GM12878 (cell line): ENCODE data around the gene EFTUD2.

Experiments used
- BCL11A ChIP-seq: IDR thresholded peaks from 2 replicates; pipeline ENCODE4 v1.6.1; 2011; ENCODE audit warnings: low read depth, low read length
- CBFB ChIP-seq: IDR thresholded peaks from 2 replicates; pipeline ENCODE4 v1.6.1; 2016; ENCODE audit warnings: antibody characterized with exemption, low read depth
- CBX5 ChIP-seq: sonication (generic); IDR thresholded peaks from 2 replicates; pipeline ENCODE4 v1.6.1; 2016; ENCODE audit warnings: low read depth, moderate library complexity, mild to moderate bottlenecking, inconsistent platforms
- CTCF ChIP-seq, 3 experiments: IDR thresholded peaks in 2 of 3; conservative IDR thresholded peaks in 1 of 3; 2 replicates each; pipeline ENCODE4 v1.5.1; 2011; ENCODE audit warnings: low read depth in 3 of 3, low read length in 3 of 3, mild to moderate bottlenecking in 3 of 3, control low read depth in 2 of 3, moderate library complexity in 2 of 3, inconsistent platforms in 1 of 3, mixed read lengths in 1 of 3; ENCODE audit not compliant: control insufficient read depth in 2 of 3, insufficient read depth in 1 of 3; ENCODE audit errors: extremely low read depth in 1 of 3
- EP300 ChIP-seq, 2 experiments: fragments of 150-350 bp in 1 of 2; IDR thresholded peaks; 2 replicates each; pipeline ENCODE4 v1.6.1; 2011 to 2012; ENCODE audit warnings: low read depth in 2 of 2, low read length in 2 of 2, borderline replicate concordance in 1 of 2, improper control_type of control experiment in 1 of 2, inconsistent platforms in 1 of 2; ENCODE audit not compliant: control insufficient read depth in 1 of 2
- EZH2 ChIP-seq: IDR thresholded peaks from 2 replicates; pipeline ENCODE4 v1.6.1; 2012; ENCODE audit warnings: low read depth, mild to moderate bottlenecking, control low read depth, inconsistent platforms, low read length, borderline replicate concordance; ENCODE audit not compliant: control insufficient read depth
- HCFC1 ChIP-seq: fragments of 150-350 bp; IDR thresholded peaks from 2 replicates; pipeline ENCODE4 v1.6.1; 2014; ENCODE audit warnings: low read length
- POLR2A ChIP-seq: IDR thresholded peaks from 2 replicates; pipeline ENCODE4 v1.6.1; 2011; ENCODE audit warnings: low read depth, mild to moderate bottlenecking, low read length
- POLR2AphosphoS5 ChIP-seq: IDR thresholded peaks from 2 replicates; pipeline ENCODE4 v1.6.1; 2011; ENCODE audit warnings: mild to moderate bottlenecking, low read length, inconsistent platforms
- SPI1 ChIP-seq: IDR thresholded peaks from 2 replicates; pipeline ENCODE4 v1.6.1; 2011; ENCODE audit warnings: low read depth, mild to moderate bottlenecking, low read length, moderate library complexity, borderline replicate concordance; ENCODE audit not compliant: insufficient read depth
- USF1 ChIP-seq: IDR thresholded peaks from 2 replicates; pipeline ENCODE4 v1.6.1; 2011; ENCODE audit warnings: borderline replicate concordance, low read depth, mild to moderate bottlenecking, moderate library complexity, mixed read lengths, low read length; ENCODE audit not compliant: insufficient read depth; ENCODE audit errors: extremely low read length

GRCh38 chr17:44850025-44850424, 49.2 kb downstream of the EFTUD2 start:
- TF ChIP-seq EZH2 = no peak
- TF ChIP-seq USF1 = no peak
- no peak for TF ChIP-seq POLR2A
- TF ChIP-seq CTCF (IDR thresholded peaks at IDR 0.05 in 2 of 3, conservative IDR thresholded peaks at IDR 0.05 in 1 of 3; ENCODE audit: control insufficient read depth in 2 of 3, extremely low read depth in 1 of 3, insufficient read depth in 1 of 3, low read depth in 3 of 3, low read length in 3 of 3) = no peak
- TF ChIP-seq CBX5 = no peak
- TF ChIP-seq CBFB = no peak
- TF ChIP-seq HCFC1 = no peak
- TF ChIP-seq SPI1 = no peak
- no peak for TF ChIP-seq POLR2AphosphoS5
- TF ChIP-seq EP300 (IDR thresholded peaks at IDR 0.05; ENCODE audit: borderline replicate concordance in 1 of 2, control insufficient read depth in 1 of 2, low read depth in 2 of 2, low read length in 2 of 2) = no peak
- TF ChIP-seq BCL11A = no peak
